Heart right ventricle (tissue), 16 donors: ENCODE results near the gene DCX. TPM values are rescaled to one million over a fixed set of nuclear protein-coding genes. Genes with fewer than 3 reads are reported as not detected.
A peak's percentile ranks its signal among the peaks of the same experiment; 100 is the strongest.
"Not testable (repeated sequence)": the region's sequence is repeated elsewhere in the genome, so short reads cannot be mapped to it uniquely, and the experiment has no call there.

Experiments
- ATAC-seq, 8 donors: fragments of 200-7000 bp; cut with Tn5 transposase; one replicate each; pipeline ENCODE4 v1.9.1; 2020; ENCODE audit warnings: mild to moderate bottlenecking in 8 of 8, moderate library complexity in 8 of 8, moderate number of reproducible peaks in 1 of 8
- DNase-seq, 2 donors: peaks; one replicate each; pipeline ENCODE4 v3.0.0-alpha.2; 2020
- H3K27ac ChIP-seq, 10 donors: fragments of 200-600 bp; sonication (generic) in 2 of 10; one replicate each; pipeline versions ENCODE4 v1.5.0 to v1.8.0; 2020 to 2022; ENCODE audit warnings: mild to moderate bottlenecking in 3 of 10
- H3K27me3 ChIP-seq, 7 donors: fragments of 200-600 bp; one replicate each; pipeline ENCODE4 v1.8.0; 2021 to 2022; ENCODE audit warnings: mild to moderate bottlenecking in 2 of 7
- H3K36me3 ChIP-seq, 9 donors: fragments of 200-600 bp; sonication (generic) in 1 of 9; one replicate each; pipeline versions ENCODE4 v1.5.0 to v1.8.0; 2020 to 2022; ENCODE audit warnings: mild to moderate bottlenecking in 2 of 9
- H3K4me1 ChIP-seq, 9 donors: fragments of 200-600 bp; sonication (generic) in 1 of 9; one replicate each; pipeline versions ENCODE4 v1.5.0 to v1.8.0; 2020 to 2022; ENCODE audit warnings: mild to moderate bottlenecking in 4 of 9
- H3K4me3 ChIP-seq, 10 donors: fragments of 200-600 bp; sonication (generic) in 2 of 10; one replicate each; pipeline versions ENCODE4 v1.5.0 to v1.8.0; 2020 to 2022; ENCODE audit warnings: mild to moderate bottlenecking in 7 of 10, moderate library complexity in 2 of 10
- H3K9me3 ChIP-seq, 11 donors: fragments of 200-600 bp in 10 of 11; sonication (generic) in 2 of 11; one replicate each; pipeline versions ENCODE4 v1.5.0 to v1.8.0; 2013 to 2022; ENCODE audit warnings: mild to moderate bottlenecking in 2 of 11, control low read depth in 1 of 11, moderate library complexity in 1 of 11
- WGBS, 2 donors: extraction: QIAGEN DNeasy Blood & Tissue Kit; methylation state at CpG; one replicate each; pipeline ENCODE4 v1.1.7; 2013; ENCODE audit warnings: inconsistent platforms in 1 of 2; 5-methylcytosine and 5-hydroxymethylcytosine counted together
- intact Hi-C, 10 donors: fragments of 100-400 bp; cut with DNase I; formaldehyde crosslinking; loops; one replicate each; pipeline versions ENCODE4 v1.11.1 to v1.14.2; 2022
- polyA plus RNA-seq, 2 donors: library from polyadenylated mRNA; stranded (reverse); fragments of 200-250 nt; gene quantifications; one replicate each; pipeline ENCODE4 v1.2.3, GENCODE V29; 2013
- total RNA-seq, 10 donors: library from RNA; stranded (reverse); fragmentation: NEBNext Ultra II Directional in 3 of 10; extraction: Animal tissue kit (Norgen Biotek cat#: 25700) in 3 of 10; gene quantifications; one replicate each; pipeline versions ENCODE4 v1.2.1 to v1.2.4, GENCODE V29; 2021 to 2023
- TF ChIP-seq, protein P1 (sequence below), 9 donors: fragments of 200-600 bp; sonication (generic) in 2 of 9; IDR thresholded peaks; one replicate each; pipeline versions ENCODE4 v1.5.0 to v1.8.0; 2021 to 2022; ENCODE audit warnings: antibody characterized with exemption in 9 of 9, mild to moderate bottlenecking in 5 of 9, moderate library complexity in 1 of 9
- donor health status: Arrhythmogenic right ventricular cardiomyopathy.
- donor health status: ischemic (EF 13 %, LVEDD 7.1; RV severe dilation, severe dysfunction).
- donor health status: healthy with polysubstance abuse.
- donor health status: DM: no; HTN: yes; CAD: no.
- donor health status: DM: no; HTN: no; CAD: no.
- donor health status: ischemic (EF 25% LVEDD 6.9; RV normal size, moderate dysfunction).
- donor health status: ischemic (EF 25% LVEDD 5.7; RV mildly dilated, moderate dysfunction).
- donor health status: healthy.
- donor health status: DM: yes; HTN: yes; CAD: no.
- donor health status: Ischemic cardiomyopathy.
- donor health status: ischemic (EF 35%, LVEDD 5.7; RV mildly dilated, moderate dysfunction).
- donor health status: nonischemic (EF 11% LVEDD 7.7; RV severe dilation, severe dysfunction).
- donor health status: DM: yes; HTN: yes; CAD: no.
- donor health status: PGD.
- donor health status: ischemic (EF 29% LVEDD 5.4; RV normal size, mild dysfunction).
- donor health status: nonischemic (EF 23%, LVEDD 6.1; RV moderate dilation, normal function).

Gene DCX
- total and polyA plus RNA-seq, 12 donors, result under 0.01 to 0.18 (median 0.09) TPM; not detected in 3

DNA sequence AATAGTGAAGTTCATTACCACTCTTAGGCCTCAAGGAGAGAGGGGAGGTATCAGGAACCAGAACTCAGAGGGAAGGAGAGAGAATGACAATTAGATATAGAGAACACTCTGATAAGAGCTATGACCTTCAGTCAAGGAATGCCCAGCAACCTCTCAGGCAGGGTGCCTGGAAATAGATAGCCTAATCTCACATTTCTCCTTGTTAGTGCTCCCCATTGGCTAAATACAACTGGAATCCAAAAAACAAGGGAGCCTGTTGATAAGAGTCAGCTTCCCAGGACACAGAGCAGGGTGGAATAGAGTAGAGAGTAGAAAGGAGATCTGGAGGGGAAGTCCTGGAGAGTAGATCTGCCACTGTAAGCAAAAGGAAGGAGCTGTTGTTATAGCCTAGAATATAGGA, 62.1 kb downstream of the DCX start:
- peaks cover 0 to 12% (median 0%) of the 10 kb centered on the region in 11 donors for H3K9me3 ChIP-seq
- peak in 5 of 8 donors; percentile 25 to 80 (median 77) for ATAC-seq
- no peaks in the 10 kb centered on the region for H3K36me3 ChIP-seq
- TF ChIP-seq, protein P1, sequence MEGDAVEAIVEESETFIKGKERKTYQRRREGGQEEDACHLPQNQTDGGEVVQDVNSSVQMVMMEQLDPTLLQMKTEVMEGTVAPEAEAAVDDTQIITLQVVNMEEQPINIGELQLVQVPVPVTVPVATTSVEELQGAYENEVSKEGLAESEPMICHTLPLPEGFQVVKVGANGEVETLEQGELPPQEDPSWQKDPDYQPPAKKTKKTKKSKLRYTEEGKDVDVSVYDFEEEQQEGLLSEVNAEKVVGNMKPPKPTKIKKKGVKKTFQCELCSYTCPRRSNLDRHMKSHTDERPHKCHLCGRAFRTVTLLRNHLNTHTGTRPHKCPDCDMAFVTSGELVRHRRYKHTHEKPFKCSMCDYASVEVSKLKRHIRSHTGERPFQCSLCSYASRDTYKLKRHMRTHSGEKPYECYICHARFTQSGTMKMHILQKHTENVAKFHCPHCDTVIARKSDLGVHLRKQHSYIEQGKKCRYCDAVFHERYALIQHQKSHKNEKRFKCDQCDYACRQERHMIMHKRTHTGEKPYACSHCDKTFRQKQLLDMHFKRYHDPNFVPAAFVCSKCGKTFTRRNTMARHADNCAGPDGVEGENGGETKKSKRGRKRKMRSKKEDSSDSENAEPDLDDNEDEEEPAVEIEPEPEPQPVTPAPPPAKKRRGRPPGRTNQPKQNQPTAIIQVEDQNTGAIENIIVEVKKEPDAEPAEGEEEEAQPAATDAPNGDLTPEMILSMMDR (IDR thresholded peaks at IDR 0.05), result no peak
- no peak for DNase-seq
- peaks cover 0 to 44% (median 0%) of the 10 kb centered on the region in 7 donors for H3K27me3 ChIP-seq
- H3K27ac ChIP-seq, result peak overlapping the region in 1 of 10 donors; percentile 9
- H3K4me3 ChIP-seq, result no peak overlapping the region
- intact Hi-C loops, result loop anchor here in 1 of 10 donors (10.0 kb wide), 1 partner anchor 95 kb away; no protein-coding TSS in a partner anchor
- H3K4me1 ChIP-seq, result peaks cover 0 to 17% (median 0%) of the 10 kb centered on the region in 9 donors

GRCh38 chrX:111349101-111349500, 62.9 kb downstream of the DCX start:
- Histone ChIP-seq H3K27me3 (peaks cover 0 to 42% (median 0%) of the 10 kb centered on the region in 7 donors), H3K27ac (no peak overlapping the region), H3K4me1 (peaks cover 0 to 17% (median 0%) of the 10 kb centered on the region in 9 donors), H3K4me3 (no peak overlapping the region), H3K36me3 (no peaks in the 10 kb centered on the region), H3K9me3 (peaks cover 0 to 12% (median 0%) of the 10 kb centered on the region in 11 donors)
- DNase-seq (no peak), ATAC-seq (peak in 2 of 8 donors; percentile 50 to 54)
- TF ChIP-seq, protein P1 (IDR thresholded peaks at IDR 0.05), result no peak
- intact Hi-C loops, result no loop called here
- WGBS, 2 donors, result 12 to 20% methylated on average over 3 of the region's 3 CpGs

GRCh38 chrX:111348429-111348828, 63.6 kb downstream of the DCX start:
- Histone ChIP-seq H3K9me3 (peaks cover 0 to 12% (median 0%) of the 10 kb centered on the region in 11 donors), H3K27me3 (peaks cover 0 to 35% (median 0%) of the 10 kb centered on the region in 7 donors), H3K4me1 (peaks cover 0 to 17% (median 0%) of the 10 kb centered on the region in 9 donors), H3K27ac (no peak overlapping the region), H3K36me3 (no peaks in the 10 kb centered on the region), H3K4me3 (no peak overlapping the region)
- DNase-seq (peak in 1 of 2 donors; percentile 3), ATAC-seq (peak in 4 of 8 donors; percentile 42 to 77 (median 52))
- 7 to 23% methylated on average over 2 of the region's 2 CpGs for WGBS, 2 donors
- intact Hi-C loops, result no loop called here
- TF ChIP-seq, protein P1 (IDR thresholded peaks at IDR 0.05), result no peak

DNA sequence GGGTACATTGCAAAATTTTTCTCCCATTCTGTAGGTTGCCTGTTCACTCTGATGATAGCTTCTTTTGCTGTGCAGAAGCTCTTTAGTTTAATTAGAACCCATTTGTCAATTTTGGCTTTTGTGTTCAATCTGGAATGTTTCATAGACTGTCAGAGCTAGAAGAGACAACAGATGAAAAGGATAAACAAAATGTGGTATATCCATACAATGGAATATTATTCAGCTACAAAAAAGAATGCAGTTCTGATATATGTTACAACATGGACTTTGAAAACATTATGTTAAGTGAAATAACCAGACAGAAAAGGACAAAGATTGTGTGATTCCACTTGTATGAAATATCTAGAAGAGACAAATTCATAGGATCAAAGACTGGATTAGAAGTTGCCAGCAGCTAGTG, 65.8 kb downstream of the DCX start:
- intact Hi-C loops, H3K4me3 ChIP-seq, H3K4me1 ChIP-seq, ATAC-seq, H3K36me3 ChIP-seq, DNase-seq, H3K27ac ChIP-seq: not testable (repeated sequence)
- H3K9me3 ChIP-seq, result peaks cover 0 to 12% (median 0%) of the 10 kb centered on the region in 11 donors
- H3K27me3 ChIP-seq, result peaks cover 0 to 25% (median 0%) of the 10 kb centered on the region in 7 donors

DNA sequence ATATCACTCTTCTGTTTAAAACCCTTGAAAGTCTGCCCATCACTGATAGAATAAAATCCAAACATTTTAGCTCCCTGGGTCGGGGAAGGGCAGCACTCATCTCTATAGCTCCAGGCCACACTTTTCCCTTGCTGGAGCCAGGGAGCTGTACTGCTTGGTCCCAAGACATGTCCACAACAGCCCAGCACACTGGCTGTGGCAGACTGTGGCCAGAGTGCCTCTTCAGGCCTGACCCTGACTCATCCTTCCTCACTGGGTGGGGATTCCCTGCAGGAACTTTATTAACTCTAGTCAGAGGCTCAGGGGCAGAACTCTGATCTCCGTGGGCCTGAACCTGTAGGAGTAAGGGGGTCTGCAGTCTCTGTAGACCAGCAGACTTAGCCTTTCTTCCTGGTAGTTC, 71.9 kb downstream of the DCX start:
- intact Hi-C loops, result no loop called here
- WGBS, 2 donors, result 71 to 75% methylated on average over 2 of the region's 2 CpGs
- Histone ChIP-seq H3K27me3 (peaks cover 0 to 22% (median 0%) of the 10 kb centered on the region in 7 donors), H3K36me3 (no peaks in the 10 kb centered on the region), H3K4me3 (no peak overlapping the region), H3K9me3 (no peaks in the 10 kb centered on the region), H3K27ac (no peak overlapping the region), H3K4me1 (no peaks in the 10 kb centered on the region)
- TF ChIP-seq, protein P1 (IDR thresholded peaks at IDR 0.05), result no peak
- DNase-seq, result no peak
- ATAC-seq, result no peak
